Measurements from ENCODE around the gene RGS6. TPM values are rescaled to one million over a fixed set of nuclear protein-coding genes. Genes with fewer than 3 reads are reported as not detected.

Gene RGS6
- total and polyA plus RNA-seq, 4 donors = 0.21 to 5.4 (median 0.45) TPM

- 89 to 91% methylated on average over 2 of the region's 2 CpGs for WGBS, 2 donors
- H3K9ac ChIP-seq (ENCODE audit: insufficient read depth in 1 of 2, low read length in 2 of 2) = no peak overlapping the region
- DNase-seq (no peak), ATAC-seq (ENCODE audit: insufficient read depth, low FRiP score) (no peak)
- H3K36me3 ChIP-seq (ENCODE audit: control insufficient read depth in 4 of 4, insufficient read depth in 4 of 4, low read length in 4 of 4) = no peaks in the 10 kb centered on the region
- peaks cover 0 to 4% (median 0%) of the 10 kb centered on the region in 5 donors for H3K4me1 ChIP-seq (ENCODE audit: control insufficient read depth in 5 of 5, insufficient read depth in 5 of 5, low read length in 5 of 5)
- H3K27ac ChIP-seq (ENCODE audit: low read depth in 1 of 2, low read length in 1 of 2) = no peak overlapping the region
- H3K4me3 ChIP-seq = no peak overlapping the region
- TF ChIP-seq, protein P1, sequence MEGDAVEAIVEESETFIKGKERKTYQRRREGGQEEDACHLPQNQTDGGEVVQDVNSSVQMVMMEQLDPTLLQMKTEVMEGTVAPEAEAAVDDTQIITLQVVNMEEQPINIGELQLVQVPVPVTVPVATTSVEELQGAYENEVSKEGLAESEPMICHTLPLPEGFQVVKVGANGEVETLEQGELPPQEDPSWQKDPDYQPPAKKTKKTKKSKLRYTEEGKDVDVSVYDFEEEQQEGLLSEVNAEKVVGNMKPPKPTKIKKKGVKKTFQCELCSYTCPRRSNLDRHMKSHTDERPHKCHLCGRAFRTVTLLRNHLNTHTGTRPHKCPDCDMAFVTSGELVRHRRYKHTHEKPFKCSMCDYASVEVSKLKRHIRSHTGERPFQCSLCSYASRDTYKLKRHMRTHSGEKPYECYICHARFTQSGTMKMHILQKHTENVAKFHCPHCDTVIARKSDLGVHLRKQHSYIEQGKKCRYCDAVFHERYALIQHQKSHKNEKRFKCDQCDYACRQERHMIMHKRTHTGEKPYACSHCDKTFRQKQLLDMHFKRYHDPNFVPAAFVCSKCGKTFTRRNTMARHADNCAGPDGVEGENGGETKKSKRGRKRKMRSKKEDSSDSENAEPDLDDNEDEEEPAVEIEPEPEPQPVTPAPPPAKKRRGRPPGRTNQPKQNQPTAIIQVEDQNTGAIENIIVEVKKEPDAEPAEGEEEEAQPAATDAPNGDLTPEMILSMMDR (IDR thresholded peaks at IDR 0.05; ENCODE audit: control extremely low read depth, extremely low read depth) = no peak
- no peaks in the 10 kb centered on the region for H3K9me3 ChIP-seq (ENCODE audit: control insufficient read depth in 4 of 4, insufficient read depth in 3 of 4, low read length in 3 of 4)
- H3K27me3 ChIP-seq (ENCODE audit: control insufficient read depth in 3 of 3, insufficient read depth in 3 of 3, low read length in 2 of 3) = no peaks in the 10 kb centered on the region
Measured at GRCh38 chr14:72512281-72512680, 580.1 kb downstream of the RGS6 start.

GRCh38 chr14:72512925-72513324 is 580.7 kb downstream of the RGS6 start:
- DNase-seq (no peak), ATAC-seq (ENCODE audit: insufficient read depth, low FRiP score) (no peak)
- Histone ChIP-seq H3K4me1 (ENCODE audit: control insufficient read depth in 5 of 5, insufficient read depth in 5 of 5, low read length in 5 of 5) (peaks cover 0 to 7% (median 0%) of the 10 kb centered on the region in 5 donors), H3K9me3 (ENCODE audit: control insufficient read depth in 4 of 4, insufficient read depth in 3 of 4, low read length in 3 of 4) (no peaks in the 10 kb centered on the region), H3K9ac (ENCODE audit: insufficient read depth in 1 of 2, low read length in 2 of 2) (no peak overlapping the region), H3K36me3 (ENCODE audit: control insufficient read depth in 4 of 4, insufficient read depth in 4 of 4, low read length in 4 of 4) (no peaks in the 10 kb centered on the region), H3K4me3 (no peak overlapping the region), H3K27me3 (ENCODE audit: control insufficient read depth in 3 of 3, insufficient read depth in 3 of 3, low read length in 2 of 3) (no peaks in the 10 kb centered on the region), H3K27ac (ENCODE audit: low read depth in 1 of 2, low read length in 1 of 2) (no peak overlapping the region)
- TF ChIP-seq, protein P1 (IDR thresholded peaks at IDR 0.05; ENCODE audit: control extremely low read depth, extremely low read depth) = no peak
- 75 to 77% methylated on average over 5 of the region's 5 CpGs for WGBS, 2 donors

DNA sequence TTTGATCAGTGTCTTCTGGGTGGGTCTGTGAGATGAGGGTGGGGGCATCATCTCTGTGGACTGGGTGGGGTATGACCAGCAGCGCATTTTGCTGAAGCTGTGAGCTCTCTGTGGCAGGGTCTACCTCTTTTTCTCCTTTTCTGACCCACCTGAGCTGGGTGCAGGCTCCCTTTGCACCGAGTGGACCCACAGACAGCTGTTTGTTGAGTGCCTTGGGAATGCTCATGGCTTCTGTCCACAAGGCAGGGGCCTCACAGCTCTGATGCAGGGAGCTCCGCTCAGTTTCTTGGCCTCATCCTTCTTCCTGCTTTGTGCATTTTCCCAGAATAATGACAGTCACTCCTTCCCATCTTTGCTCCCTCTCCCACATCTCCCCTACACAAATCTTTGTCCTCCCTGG is 581.1 kb downstream of the RGS6 start:
- no peak for ATAC-seq (ENCODE audit: insufficient read depth, low FRiP score)
- H3K4me3 ChIP-seq = no peak overlapping the region
- H3K27me3 ChIP-seq (ENCODE audit: control insufficient read depth in 3 of 3, insufficient read depth in 3 of 3, low read length in 2 of 3) = no peaks in the 10 kb centered on the region
- H3K36me3 ChIP-seq (ENCODE audit: control insufficient read depth in 4 of 4, insufficient read depth in 4 of 4, low read length in 4 of 4) = no peaks in the 10 kb centered on the region
- TF ChIP-seq, protein P1 (IDR thresholded peaks at IDR 0.05; ENCODE audit: control extremely low read depth, extremely low read depth) = no peak
- DNase-seq = no peak
- H3K9me3 ChIP-seq (ENCODE audit: control insufficient read depth in 4 of 4, insufficient read depth in 3 of 4, low read length in 3 of 4) = no peaks in the 10 kb centered on the region
- H3K9ac ChIP-seq (ENCODE audit: insufficient read depth in 1 of 2, low read length in 2 of 2) = no peak overlapping the region
- H3K4me1 ChIP-seq (ENCODE audit: control insufficient read depth in 5 of 5, insufficient read depth in 5 of 5, low read length in 5 of 5) = peaks cover 0 to 7% (median 0%) of the 10 kb centered on the region in 5 donors
- H3K27ac ChIP-seq (ENCODE audit: low read depth in 1 of 2, low read length in 1 of 2) = no peak overlapping the region
- WGBS, 2 donors = 86 to 91% methylated on average over 3 of the region's 3 CpGs

Data from lung (tissue), 12 donors.